ENCODE results near the gene OBSL1. TPM values are rescaled to one million over a fixed set of nuclear protein-coding genes. Genes with fewer than 3 reads are reported as not detected.

OBSL1 gene
- total and polyA plus RNA-seq, 2 donors (not counting 1 experiment from before 2014, with no cell fraction given) = not detected

- no peak overlapping the region for H3K4me2 ChIP-seq (replicated peaks; ENCODE audit: low read depth, low read length, poor library complexity, severe bottlenecking)
- ChIA-PET POLR2A (no interaction called here), CTCF (interaction anchor here (1.6 kb wide), 1 partner anchor 9 kb away, joined by 3 read pairs; no protein-coding TSS in a partner anchor)
- ATAC-seq (ENCODE audit: low read depth) (no peak), DNase-seq (no peak)
- TF ChIP-seq EZH2 (IDR thresholded peaks at IDR 0.05; ENCODE audit: borderline replicate concordance, insufficient read depth, low read depth, low read length, poor library complexity, severe bottlenecking) = no peak
- no peak for TF ChIP-seq CTCF (IDR thresholded peaks at IDR 0.05)
- H3K9ac ChIP-seq (ENCODE audit: low read length) = no peak overlapping the region
- no peaks in the 10 kb centered on the region for H3K9me3 ChIP-seq (ENCODE audit: control extremely low read depth in 1 of 3, control insufficient read depth in 2 of 3, insufficient read depth in 1 of 3, low read length in 2 of 3)
- H4K20me1 ChIP-seq (ENCODE audit: control insufficient read depth, insufficient read depth, low read length, poor library complexity, severe bottlenecking) = no peaks in the 10 kb centered on the region
- H3K36me3 ChIP-seq (replicated peaks in 1 of 2; ENCODE audit: control extremely low read depth in 1 of 2, control insufficient read depth in 1 of 2, extremely low read depth in 1 of 2, insufficient read depth in 2 of 2, low read length in 1 of 2) = peaks cover 0 to 18% of the 10 kb centered on the region in 2 experiments
- H3K79me2 ChIP-seq (ENCODE audit: control insufficient read depth, insufficient read depth, low read length) = no peaks in the 10 kb centered on the region
- Mint-ChIP-seq H3K4me3 (no peak overlapping the region), H3K27me3 (no peaks in the 10 kb centered on the region), H3K4me1 (peaks cover 11% of the 10 kb centered on the region), H3K9me3 (ENCODE audit: insufficient read depth) (no peaks in the 10 kb centered on the region), H3K27ac (no peak overlapping the region)
- no peak overlapping the region for H2AFZ ChIP-seq (ENCODE audit: insufficient read depth, low read depth, low read length, poor library complexity, severe bottlenecking)
- H3K27me3 ChIP-seq (replicated peaks in 1 of 4; ENCODE audit: control extremely low read depth in 1 of 4, control insufficient read depth in 3 of 4, insufficient read depth in 4 of 4, low read length in 3 of 4) = no peaks in the 10 kb centered on the region
- peaks cover 9% of the 10 kb centered on the region in 2 donors for H3K4me1 ChIP-seq (ENCODE audit: control insufficient read depth in 2 of 2, insufficient read depth in 2 of 2, low read length in 2 of 2)
- H3K27ac ChIP-seq (ENCODE audit: low read length in 2 of 2) = no peak overlapping the region
- H3K4me3 ChIP-seq (ENCODE audit: control extremely low read depth in 1 of 5, extremely low read depth in 1 of 5, insufficient read depth in 1 of 5, low read depth in 2 of 5, low read length in 4 of 5) = no peak overlapping the region
- intact Hi-C loops (cut with micrococcal nuclease) = no loop called here
- WGBS (ENCODE audit: insufficient coverage) = no CpG with 5 or more reads among the region's 4 CpGs
Observed at GRCh38 chr2:219616550-219616949, 45.2 kb upstream of the OBSL1 start.

GRCh38 chr2:219615894-219616293, 44.6 kb upstream of the OBSL1 start:
- no peak overlapping the region for H3K4me2 ChIP-seq (replicated peaks; ENCODE audit: low read depth, low read length, poor library complexity, severe bottlenecking)
- peaks cover 0 to 19% of the 10 kb centered on the region in 2 experiments for H3K36me3 ChIP-seq (replicated peaks in 1 of 2; ENCODE audit: control extremely low read depth in 1 of 2, control insufficient read depth in 1 of 2, extremely low read depth in 1 of 2, insufficient read depth in 2 of 2, low read length in 1 of 2)
- DNase-seq (no peak), ATAC-seq (ENCODE audit: low read depth) (no peak)
- H3K79me2 ChIP-seq (ENCODE audit: control insufficient read depth, insufficient read depth, low read length) = no peaks in the 10 kb centered on the region
- no peaks in the 10 kb centered on the region for H4K20me1 ChIP-seq (ENCODE audit: control insufficient read depth, insufficient read depth, low read length, poor library complexity, severe bottlenecking)
- H3K27ac Mint-ChIP-seq = no peak overlapping the region
- no peaks in the 10 kb centered on the region for H3K27me3 ChIP-seq (replicated peaks in 1 of 4; ENCODE audit: control extremely low read depth in 1 of 4, control insufficient read depth in 3 of 4, insufficient read depth in 4 of 4, low read length in 3 of 4)
- H3K4me1 ChIP-seq (ENCODE audit: control insufficient read depth in 2 of 2, insufficient read depth in 2 of 2, low read length in 2 of 2) = peaks cover 9% of the 10 kb centered on the region in 2 donors
- no peak overlapping the region for H3K4me3 Mint-ChIP-seq
- no peak overlapping the region for H3K27ac ChIP-seq (ENCODE audit: low read length in 2 of 2)
- H2AFZ ChIP-seq (ENCODE audit: insufficient read depth, low read depth, low read length, poor library complexity, severe bottlenecking) = no peak overlapping the region
- H3K27me3 Mint-ChIP-seq = no peaks in the 10 kb centered on the region
- H3K4me3 ChIP-seq (ENCODE audit: control extremely low read depth in 1 of 5, extremely low read depth in 1 of 5, insufficient read depth in 1 of 5, low read depth in 2 of 5, low read length in 4 of 5) = no peak overlapping the region
- no peak for TF ChIP-seq CTCF (IDR thresholded peaks at IDR 0.05)
- no peak for TF ChIP-seq EZH2 (IDR thresholded peaks at IDR 0.05; ENCODE audit: borderline replicate concordance, insufficient read depth, low read depth, low read length, poor library complexity, severe bottlenecking)
- H3K9me3 Mint-ChIP-seq (ENCODE audit: insufficient read depth) = no peaks in the 10 kb centered on the region
- ChIA-PET POLR2A (no interaction called here), CTCF (interaction anchor here (1.6 kb wide), 1 partner anchor 8 kb away, joined by 3 read pairs; no protein-coding TSS in a partner anchor)
- intact Hi-C loops (cut with micrococcal nuclease) = no loop called here
- H3K9ac ChIP-seq (ENCODE audit: low read length) = no peak overlapping the region
- 91% methylated on average over 12 of the region's 12 CpGs for WGBS (ENCODE audit: insufficient coverage)
- H3K4me1 Mint-ChIP-seq = peaks cover 13% of the 10 kb centered on the region
- no peaks in the 10 kb centered on the region for H3K9me3 ChIP-seq (ENCODE audit: control extremely low read depth in 1 of 3, control insufficient read depth in 2 of 3, insufficient read depth in 1 of 3, low read length in 2 of 3)
